HEK293 (cell line): ENCODE results near the gene FAM120B.

Source experiments
- CTCF ChIP-seq: fragments of 450-650 bp; formaldehyde crosslinking; IDR thresholded peaks from 2 replicates; pipeline ENCODE4 v1.5.1; 2016; ENCODE audit warnings: missing biosample characterization, missing genetic modification characterization
- GLIS2 ChIP-seq: fragments of 450-650 bp; formaldehyde crosslinking; IDR thresholded peaks from 2 replicates; pipeline ENCODE4 v1.5.1; 2016; ENCODE audit warnings: missing biosample characterization, missing genetic modification characterization
- HOXC10 ChIP-seq: sonication (generic); formaldehyde crosslinking; IDR thresholded peaks from 2 replicates; pipeline ENCODE4 v1.8.1; 2023; ENCODE audit warnings: mild to moderate bottlenecking, missing genetic modification reagents
- KLF16 ChIP-seq: fragments of 450-650 bp; formaldehyde crosslinking; IDR thresholded peaks from 2 replicates; pipeline ENCODE4 v1.5.1; 2017; ENCODE audit warnings: missing biosample characterization, missing genetic modification characterization
- TCF7L2 ChIP-seq: IDR thresholded peaks from 2 replicates; pipeline ENCODE4 v1.6.1; 2011; ENCODE audit warnings: low read depth, mild to moderate bottlenecking, inconsistent platforms, low read length, moderate library complexity, borderline replicate concordance
- WT1 ChIP-seq: fragments of 450-650 bp; formaldehyde crosslinking; IDR thresholded peaks from 2 replicates; pipeline ENCODE4 v1.5.1; 2016; ENCODE audit warnings: missing biosample characterization, missing genetic modification characterization
- ZNF112 ChIP-seq: fragments of 450-650 bp; formaldehyde crosslinking; IDR thresholded peaks from 2 replicates; pipeline ENCODE4 v1.5.0; 2017; ENCODE audit warnings: missing biosample characterization, missing genetic modification characterization
- ZNF121 ChIP-seq: fragments of 450-650 bp; formaldehyde crosslinking; IDR thresholded peaks from 2 replicates; pipeline ENCODE4 v1.5.1; 2016; ENCODE audit warnings: missing biosample characterization, missing genetic modification characterization
- ZNF146 ChIP-seq: fragments of 450-650 bp; formaldehyde crosslinking; IDR thresholded peaks from 2 replicates; pipeline ENCODE4 v1.5.1; 2016; ENCODE audit warnings: missing biosample characterization, missing genetic modification characterization
- ZNF174 ChIP-seq: fragments of 450-650 bp; formaldehyde crosslinking; IDR thresholded peaks from 2 replicates; pipeline ENCODE4 v1.5.0; 2017; ENCODE audit warnings: missing biosample characterization, mild to moderate bottlenecking, missing genetic modification characterization
- ZNF621 ChIP-seq: fragments of 450-650 bp; formaldehyde crosslinking; IDR thresholded peaks from 2 replicates; pipeline ENCODE4 v1.5.1; 2017; ENCODE audit warnings: missing biosample characterization, missing genetic modification characterization
- ZNF701 ChIP-seq: fragments of 450-650 bp; formaldehyde crosslinking; IDR thresholded peaks from 2 replicates; pipeline ENCODE4 v1.5.1; 2016; ENCODE audit warnings: missing biosample characterization, missing genetic modification characterization

GRCh38 chr6:170357812-170358211 lies 51.3 kb downstream of the FAM120B start:
- no peak for TF ChIP-seq ZNF701 (tag by site-specific recombination)
- no peak for TF ChIP-seq ZNF621 (tag by site-specific recombination)
- no peak for TF ChIP-seq ZNF146 (tag by site-specific recombination)
- no peak for TF ChIP-seq TCF7L2
- TF ChIP-seq WT1 (tag by site-specific recombination), result no peak
- TF ChIP-seq KLF16 (tag by site-specific recombination), result no peak
- no peak for TF ChIP-seq HOXC10
- no peak for TF ChIP-seq ZNF174 (tag by site-specific recombination)
- no peak for TF ChIP-seq CTCF (tag by site-specific recombination)
- no peak for TF ChIP-seq GLIS2 (tag by site-specific recombination)
- no peak for TF ChIP-seq ZNF112 (tag by site-specific recombination)
- no peak for TF ChIP-seq ZNF121 (tag by site-specific recombination)
